ENCODE data around the gene RAD18.

- TF ChIP-seq POLR2A (IDR thresholded peaks at IDR 0.05; ENCODE audit: low read depth, low read length) (no peak), POLR2AphosphoS5 (IDR thresholded peaks at IDR 0.05; ENCODE audit: low read depth, low read length) (no peak), TAF1 (IDR thresholded peaks at IDR 0.05; ENCODE audit: borderline replicate concordance, low read depth, low read length) (no peak)
These were observed 23.5 kb upstream of the RAD18 start for GRCh38 chr3:8986741-8987140.
